ENCODE results near the gene MYADM. TPM values are rescaled to one million over a fixed set of nuclear protein-coding genes. Genes with fewer than 3 reads are reported as not detected.

The MYADM gene
- total RNA-seq, 1 donor from 2014 or later, result 270 TPM

DNA sequence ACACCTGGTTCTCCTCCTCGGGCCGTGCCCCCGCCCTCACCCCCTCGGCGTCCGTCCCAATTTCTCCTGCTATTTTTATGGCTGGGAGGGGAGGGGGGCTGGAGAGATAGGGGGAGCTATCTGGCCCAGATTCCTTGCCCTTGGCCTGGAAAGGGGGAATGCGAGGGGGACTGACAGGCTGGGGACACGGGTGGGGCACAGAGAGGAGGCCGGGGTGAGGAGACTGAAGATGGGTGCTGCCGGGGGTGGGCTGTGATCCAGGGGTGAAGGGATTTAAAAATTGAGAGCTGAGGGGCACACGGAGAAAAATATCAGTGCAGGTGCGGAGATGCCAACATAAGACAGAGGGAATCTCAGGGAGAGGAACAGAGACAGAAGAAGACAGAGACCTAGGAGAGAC, 16.6 kb downstream of the MYADM start:
- no peak for DNase-seq (ENCODE audit: low spot score)

DNA sequence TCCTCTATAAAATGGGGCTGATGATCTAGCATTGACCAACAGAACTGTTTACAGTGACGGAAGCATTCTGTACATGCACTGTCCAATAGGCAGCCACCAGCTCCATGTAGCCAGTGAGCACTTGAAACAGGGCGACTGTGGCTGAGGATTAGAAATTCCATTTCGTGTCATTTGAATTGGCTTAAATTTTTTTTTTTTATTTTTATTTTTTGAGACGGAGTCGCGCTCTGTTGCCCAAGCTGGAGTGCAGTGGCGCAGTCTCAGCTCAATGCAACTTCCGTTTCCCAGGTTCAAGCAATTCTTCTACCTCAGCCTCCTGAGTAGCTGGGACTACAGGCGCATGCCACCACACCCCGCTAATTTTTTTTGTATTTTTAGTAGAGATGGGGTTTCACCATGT, 17.4 kb downstream of the MYADM start:
- no peak for DNase-seq (ENCODE audit: low spot score)

DNA sequence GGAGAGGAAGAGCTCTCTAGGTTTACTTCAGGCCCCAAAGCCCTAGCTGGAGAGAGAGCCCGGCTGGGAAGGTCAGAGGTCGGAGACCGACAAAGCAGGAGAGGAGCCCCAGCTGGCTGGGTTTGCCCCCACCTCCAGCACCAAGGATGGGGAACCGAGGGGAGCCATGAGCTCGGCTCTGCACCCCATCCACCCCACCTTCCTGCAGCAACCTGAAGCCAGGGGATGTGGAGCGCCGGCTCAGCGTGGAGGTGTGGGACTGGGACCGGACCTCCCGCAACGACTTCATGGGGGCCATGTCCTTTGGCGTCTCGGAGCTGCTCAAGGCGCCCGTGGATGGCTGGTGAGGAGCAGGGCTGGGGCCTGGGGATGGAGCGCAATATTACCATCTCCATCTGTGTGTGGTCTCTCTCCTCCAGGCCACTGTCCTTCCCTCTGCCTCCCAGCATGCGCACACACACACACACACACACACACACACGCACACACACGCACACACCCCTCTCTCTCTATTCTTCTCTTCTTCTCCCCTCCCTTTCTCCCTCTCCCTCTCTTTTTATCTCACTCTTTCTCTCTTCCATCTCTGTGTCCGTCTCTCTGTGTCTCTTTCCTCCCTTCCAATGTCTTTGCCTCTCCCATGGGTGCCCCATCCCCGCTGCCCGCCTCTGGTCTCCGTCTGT, 24.8 kb downstream of the MYADM start:
- no peak for DNase-seq (ENCODE audit: low spot score)

DNA sequence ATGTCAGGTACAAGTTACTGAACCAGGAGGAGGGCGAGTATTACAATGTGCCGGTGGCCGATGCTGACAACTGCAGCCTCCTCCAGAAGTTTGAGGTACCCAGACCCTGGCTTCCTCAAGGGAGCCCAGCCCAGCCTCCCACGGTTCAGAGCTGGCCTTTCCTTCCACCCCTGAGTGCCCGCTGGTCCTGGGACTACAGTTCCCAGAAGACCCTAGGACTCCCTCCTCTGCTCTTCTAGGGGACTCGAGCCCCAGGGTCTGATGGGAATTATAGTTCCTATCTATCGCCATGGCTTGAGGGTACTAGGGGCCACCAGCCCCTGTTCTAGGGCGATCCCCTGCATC, 25.3 kb downstream of the MYADM start:
- DNase-seq (ENCODE audit: low spot score), result no peak

DNA sequence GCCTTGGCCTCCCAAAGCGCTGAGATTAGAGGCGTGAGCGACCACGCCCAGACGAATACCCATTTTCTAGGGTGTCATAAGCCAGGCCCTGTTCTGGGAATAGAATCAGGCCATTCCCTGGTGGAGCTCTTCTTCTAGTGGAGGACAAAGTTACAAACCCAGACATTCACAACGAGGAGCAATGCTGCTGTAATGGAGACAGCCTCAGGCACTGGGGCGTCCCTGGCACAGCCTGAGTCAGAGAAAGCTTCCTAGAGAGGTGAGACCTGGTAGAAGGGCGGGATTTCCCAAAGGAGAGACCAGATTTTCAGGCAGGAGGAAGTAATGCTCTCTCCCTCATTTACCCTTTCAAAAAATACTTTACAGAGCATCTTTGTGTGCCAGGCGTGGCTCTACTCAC, 27.0 kb downstream of the MYADM start:
- DNase-seq (ENCODE audit: low spot score), result no peak

DNA sequence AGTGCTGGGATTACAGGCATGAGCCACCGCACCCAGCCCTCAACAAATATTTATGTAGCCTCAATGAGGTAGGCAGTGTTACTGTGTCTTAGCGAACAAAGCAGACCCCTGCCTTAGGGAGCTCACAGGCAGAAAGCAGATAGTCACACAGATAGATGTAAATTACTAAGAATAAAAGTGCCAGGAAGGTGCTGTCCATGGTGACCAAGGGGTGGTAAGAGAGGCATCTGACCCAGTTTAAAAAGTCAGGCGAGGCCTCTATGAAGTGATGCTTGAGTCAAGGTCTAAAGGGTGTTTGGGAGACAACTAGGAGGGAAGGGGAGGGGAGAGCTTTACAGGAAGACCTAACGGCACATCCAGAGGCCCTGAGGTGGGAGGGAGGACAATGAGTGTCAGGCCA, 29.0 kb downstream of the MYADM start:
- DNase-seq (ENCODE audit: low spot score), result no peak

DNA sequence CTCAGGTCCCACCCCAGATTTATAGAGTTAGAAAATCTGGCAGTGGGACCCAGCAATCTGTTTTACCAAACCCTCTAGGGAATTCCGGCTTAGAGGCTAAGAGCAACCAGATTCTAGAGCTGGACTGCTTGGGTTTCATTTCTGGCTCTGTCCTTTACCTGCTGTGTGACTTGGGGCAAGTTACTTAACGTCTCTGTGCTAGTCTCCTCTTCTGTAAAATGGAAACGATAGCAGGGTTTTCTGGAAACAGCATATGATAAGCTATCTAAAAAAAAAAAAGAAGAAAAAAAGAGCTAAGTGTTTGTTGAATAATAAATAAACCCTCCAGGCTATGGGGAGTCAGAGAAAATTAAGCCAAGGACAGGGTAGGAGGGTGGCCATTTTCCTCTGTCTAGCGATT, 29.8 kb downstream of the MYADM start:
- no peak for DNase-seq (ENCODE audit: low spot score)

DNA sequence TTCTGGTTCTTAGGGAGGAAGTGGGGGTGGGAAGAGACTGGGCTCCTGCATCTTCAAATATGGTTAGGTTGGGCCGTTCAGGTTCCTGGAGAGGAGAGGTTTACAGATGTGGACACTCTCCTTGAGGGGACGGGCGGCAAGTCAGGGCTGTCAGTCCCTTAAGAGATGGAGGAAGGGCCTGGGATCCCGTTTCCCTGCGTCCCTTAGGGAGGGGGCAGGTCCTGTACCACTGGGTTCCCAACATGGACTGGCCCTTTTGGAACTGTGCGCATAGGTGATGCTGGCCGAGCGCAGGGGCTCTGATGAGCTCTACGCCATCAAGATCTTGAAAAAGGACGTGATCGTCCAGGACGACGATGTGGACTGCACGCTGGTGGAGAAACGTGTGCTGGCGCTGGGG, 30.5 kb downstream of the MYADM start:
- DNase-seq (ENCODE audit: low spot score), result no peak

DNA sequence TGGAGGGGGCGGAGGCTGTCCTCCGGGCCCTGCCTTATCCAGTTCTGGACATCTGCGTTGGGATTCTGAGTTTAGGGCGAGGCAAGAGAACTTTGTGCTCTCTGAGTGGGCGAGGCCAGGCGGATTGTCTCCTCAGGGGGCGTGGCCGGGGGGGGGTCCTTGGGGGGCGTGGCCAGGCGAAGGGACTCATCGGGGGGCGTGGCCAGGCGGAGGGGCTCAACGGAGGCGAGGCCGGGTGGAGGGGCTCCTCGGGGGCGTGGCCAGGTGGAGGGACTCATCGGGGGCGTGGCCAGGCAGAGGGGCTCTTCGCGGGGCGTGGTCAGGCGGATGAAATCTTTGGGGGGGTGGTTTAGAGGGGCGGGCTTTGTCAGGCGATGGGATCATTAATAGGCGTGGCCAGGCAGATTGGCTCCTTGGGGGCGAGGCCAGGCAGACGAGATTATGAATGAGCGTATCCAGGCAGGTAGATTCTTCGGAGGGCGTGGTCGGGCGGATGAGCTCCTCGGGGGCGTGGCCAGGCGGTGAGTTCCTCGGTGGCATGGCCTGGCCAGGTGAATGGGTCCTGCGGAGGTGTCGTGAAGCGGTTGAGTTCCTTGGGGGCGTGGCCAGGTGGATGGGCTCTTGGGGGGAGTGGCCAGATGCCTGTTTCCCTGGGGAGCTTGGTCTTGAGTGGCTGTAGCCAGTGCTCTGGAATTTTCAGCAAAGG, 31.1 kb downstream of the MYADM start:
- DNase-seq (ENCODE audit: low spot score), result no peak

DNA sequence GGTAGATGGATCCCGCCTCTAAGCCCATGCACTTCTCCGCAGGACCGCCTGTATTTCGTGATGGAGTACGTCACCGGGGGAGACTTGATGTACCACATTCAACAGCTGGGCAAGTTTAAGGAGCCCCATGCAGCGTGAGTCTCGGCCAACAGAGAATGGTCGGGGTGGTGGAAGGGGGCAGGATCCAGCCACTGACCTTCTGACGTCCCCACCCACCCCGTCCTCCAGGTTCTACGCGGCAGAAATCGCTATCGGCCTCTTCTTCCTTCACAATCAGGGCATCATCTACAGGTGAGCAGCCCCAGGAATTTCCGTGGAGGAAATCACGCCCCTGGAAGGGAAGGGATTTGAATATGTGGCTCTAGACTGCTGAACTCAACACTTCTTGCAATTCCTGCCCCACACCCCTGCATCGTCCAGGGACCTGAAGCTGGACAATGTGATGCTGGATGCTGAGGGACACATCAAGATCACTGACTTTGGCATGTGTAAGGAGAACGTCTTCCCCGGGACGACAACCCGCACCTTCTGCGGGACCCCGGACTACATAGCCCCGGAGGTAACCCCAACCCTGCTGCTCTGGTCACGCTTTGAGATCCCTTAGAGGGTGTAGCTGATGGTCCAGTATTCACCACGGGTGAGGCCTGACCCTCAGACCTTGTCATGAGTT, 32.6 kb downstream of the MYADM start:
- DNase-seq (ENCODE audit: low spot score), result no peak

DNA sequence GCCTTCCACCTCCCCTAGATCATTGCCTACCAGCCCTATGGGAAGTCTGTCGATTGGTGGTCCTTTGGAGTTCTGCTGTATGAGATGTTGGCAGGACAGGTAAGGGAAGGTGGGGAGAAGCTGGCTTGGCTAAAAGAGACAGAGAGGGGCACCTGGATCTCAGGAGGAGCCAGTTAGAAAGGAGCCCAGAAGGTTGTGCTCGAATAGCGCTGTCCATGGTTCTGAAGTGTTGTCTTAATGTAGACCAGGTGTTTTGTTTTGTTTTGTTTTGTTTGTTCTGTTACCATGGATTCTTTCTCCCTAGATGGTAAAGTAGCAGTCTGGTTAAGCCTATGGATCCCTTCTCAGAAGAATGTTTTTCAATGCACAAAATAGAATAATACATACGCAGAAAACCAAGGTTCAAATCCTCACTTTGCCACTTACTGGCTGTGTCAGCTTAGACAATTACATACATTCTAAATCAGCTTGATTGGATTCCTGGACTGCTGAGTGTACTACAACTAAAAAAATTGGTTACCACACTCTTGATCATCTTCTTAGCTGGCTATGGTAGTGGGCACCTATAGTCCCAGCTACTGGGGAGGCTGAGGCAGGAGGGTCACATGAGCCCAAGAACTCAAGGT, 35.5 kb downstream of the MYADM start:
- no peak for DNase-seq (ENCODE audit: low spot score)

DNA sequence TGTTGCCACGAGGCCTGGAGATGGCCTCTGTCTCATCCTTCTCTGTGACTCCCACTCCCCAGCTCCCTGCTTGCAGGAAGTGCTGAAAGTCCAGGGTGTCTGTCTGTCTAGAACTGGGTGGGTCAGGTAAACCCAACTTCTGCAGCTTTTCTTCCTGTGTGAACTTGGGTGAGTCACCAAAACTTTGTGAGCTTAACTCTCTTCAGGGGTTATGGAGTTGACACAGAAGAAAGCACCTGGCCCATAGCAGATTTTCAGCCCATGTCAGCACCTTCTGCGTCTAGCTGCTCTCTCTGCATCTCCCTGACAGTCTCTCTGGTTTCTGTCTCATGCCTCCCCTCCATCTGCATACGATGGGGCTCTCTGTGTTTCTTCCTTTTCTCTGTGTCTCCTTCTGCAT, 37.2 kb downstream of the MYADM start:
- DNase-seq (ENCODE audit: low spot score), result no peak

DNA sequence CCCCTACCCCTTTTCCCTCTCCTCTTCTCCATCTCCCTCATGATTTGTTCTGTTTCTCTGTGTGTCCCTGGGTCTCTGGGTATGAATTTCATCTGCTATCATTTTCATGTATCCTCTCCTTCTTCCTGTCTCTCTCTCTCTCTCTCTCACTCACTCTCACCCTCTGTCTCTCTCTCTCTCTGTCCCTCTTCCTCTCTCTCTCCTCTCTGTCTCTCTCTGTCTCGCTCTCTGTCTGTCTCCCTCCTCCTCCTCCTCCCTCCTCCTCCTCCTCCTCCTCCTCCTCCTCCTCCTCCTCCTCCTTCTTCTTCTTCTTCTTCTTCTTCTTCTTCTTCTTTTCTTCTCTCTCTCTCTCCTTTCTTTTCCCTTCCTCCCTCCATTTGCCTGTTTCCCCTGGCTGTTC, 38.1 kb downstream of the MYADM start:
- no peak for DNase-seq (ENCODE audit: low spot score)

DNA sequence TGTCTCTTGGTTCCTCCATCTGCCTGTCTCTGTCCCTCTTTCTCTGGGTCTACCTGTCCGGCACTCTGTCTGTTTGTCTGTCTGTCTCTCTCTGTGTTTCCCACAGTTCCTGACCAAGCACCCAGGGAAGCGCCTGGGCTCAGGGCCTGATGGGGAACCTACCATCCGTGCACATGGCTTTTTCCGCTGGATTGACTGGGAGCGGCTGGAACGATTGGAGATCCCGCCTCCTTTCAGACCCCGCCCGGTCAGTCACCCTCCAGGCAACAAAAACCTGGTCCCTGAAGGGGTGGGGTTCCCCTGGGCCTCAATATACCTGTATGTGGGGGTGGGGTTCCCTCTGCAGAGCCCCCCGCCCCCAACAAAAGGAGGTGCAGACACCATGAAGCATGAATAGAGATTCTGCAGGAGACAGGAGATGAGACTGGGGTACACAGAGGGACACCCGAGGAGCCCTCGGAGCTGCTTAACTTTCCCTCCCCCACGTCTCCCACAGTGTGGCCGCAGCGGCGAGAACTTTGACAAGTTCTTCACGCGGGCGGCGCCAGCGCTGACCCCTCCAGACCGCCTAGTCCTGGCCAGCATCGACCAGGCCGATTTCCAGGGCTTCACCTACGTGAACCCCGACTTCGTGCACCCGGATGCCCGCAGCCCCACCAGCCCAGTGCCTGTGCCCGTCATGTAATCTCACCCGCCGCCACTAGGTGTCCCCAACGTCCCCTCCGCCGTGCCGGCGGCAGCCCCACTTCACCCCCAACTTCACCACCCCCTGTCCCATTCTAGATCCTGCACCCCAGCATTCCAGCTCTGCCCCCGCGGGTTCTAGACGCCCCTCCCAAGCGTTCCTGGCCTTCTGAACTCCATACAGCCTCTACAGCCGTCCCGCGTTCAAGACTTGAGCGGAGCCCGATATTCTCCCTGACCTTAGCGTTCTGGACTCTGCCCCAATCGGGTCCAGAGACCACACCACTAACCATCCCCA, 38.8 kb downstream of the MYADM start:
- no peak for DNase-seq (ENCODE audit: low spot score)

DNA sequence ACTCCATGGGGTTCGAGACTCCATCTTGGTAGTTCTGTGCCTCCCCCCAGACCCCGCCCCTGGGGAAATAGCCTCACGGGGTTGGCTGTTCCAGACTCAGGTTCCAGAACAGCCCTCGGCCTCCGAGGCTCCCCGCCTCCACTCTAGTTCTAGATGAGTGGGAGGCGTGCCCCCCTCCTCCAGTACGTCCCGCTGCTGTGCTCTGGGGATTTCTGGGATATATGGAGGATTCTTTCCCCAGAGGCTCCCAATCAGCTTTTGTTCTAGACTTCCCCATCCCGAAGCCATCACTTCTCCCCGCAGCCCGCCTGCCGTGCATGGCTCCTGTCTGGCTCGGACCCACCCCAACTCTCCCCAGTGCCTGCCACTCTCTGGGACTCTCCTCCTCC, 39.5 kb downstream of the MYADM start:
- no peak for DNase-seq (ENCODE audit: low spot score)

DNA sequence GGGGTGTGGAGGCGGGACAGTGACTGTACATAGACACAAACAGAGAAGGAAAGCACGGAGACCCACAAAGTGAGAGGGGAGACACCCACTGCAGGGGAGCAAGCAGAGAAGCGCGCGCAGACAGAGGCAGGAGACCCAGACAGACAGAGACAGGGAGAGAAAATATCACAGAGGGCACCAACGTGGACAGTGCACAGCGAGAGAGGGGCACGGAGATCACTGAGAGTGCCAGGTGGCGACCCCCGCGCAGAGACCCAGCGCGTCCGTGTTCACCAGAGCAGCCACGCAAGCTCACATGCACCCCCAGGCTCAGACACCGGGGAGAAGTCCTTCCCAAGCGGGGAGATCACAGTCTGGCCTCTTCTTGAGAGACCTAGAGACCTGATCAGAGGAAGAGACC, 40.0 kb downstream of the MYADM start:
- DNase-seq (ENCODE audit: low spot score), result no peak

DNA sequence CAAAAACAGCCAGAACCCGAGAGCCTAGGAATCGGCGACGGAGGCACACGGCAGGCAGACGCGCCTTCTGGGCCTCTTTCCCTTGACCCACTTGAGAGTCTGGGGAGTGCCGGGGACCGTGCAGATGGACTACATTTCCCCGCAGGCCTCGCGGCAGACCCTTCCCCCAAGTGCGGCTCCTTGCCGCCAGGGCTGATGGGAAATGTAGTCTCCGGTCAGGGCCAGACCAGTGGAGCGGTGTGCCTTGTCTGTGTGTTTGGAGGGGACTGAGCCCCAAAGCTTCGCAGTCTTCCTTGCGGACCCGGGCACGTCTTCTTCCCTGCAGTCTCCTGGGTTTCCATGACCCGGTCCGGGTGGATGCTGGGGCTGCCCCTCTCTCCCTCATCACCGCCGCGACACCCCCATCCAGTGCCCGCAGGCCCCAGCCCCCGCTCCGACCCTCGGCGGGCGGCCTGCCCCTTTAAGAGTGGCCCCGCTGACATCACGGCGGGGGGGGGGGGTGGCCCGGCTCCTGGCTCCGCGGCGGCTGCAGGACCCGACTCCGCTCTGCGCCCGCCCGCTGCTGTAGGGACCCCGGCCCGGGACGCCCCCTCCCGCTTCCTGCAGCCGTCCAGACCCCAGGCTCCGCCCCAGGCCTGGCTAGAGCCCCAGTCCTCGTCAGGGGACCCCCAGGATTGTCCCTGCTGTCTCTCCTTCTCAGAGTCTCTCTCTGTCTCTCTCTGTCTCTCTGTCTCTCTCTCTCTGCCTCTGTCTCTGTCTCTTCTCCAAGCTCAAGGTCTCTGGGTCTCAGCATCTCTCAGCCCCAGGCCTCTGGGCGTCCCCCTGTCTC, 40.6 kb downstream of the MYADM start:
- no peak for DNase-seq (ENCODE audit: low spot score)

DNA sequence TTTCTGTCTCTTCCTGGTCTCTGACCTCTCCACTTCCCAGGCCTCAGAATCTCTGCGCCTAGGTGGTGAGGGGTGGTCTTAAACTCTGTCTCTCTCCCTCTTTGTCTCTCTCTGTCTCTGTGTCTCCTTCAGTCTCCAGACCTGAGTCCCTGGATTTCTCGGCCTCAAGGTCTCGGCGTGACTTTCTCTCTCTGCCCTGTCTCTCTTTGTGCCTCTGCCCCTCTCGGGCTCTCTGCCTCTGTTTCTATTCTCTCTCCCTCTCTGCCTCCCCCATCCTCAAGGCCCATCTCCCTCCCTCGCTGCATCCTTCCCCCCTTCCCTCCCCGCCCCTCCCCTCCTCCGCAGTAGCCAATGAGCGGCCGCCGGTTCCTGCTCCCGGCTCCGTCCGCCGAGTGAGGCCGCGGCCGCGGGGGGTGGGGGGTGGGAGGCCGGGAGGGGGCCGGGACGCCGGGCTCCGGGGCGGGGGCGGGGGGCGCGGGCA, 41.3 kb downstream of the MYADM start, which contains the start of gene CACNG7:
CACNG7 (plus strand) TSS at position 344 of the 481 bp plus-strand sequence. CDS start 3,554 bp downstream, outside the sequence.
- DNase-seq (ENCODE audit: low spot score), result no peak

DNA sequence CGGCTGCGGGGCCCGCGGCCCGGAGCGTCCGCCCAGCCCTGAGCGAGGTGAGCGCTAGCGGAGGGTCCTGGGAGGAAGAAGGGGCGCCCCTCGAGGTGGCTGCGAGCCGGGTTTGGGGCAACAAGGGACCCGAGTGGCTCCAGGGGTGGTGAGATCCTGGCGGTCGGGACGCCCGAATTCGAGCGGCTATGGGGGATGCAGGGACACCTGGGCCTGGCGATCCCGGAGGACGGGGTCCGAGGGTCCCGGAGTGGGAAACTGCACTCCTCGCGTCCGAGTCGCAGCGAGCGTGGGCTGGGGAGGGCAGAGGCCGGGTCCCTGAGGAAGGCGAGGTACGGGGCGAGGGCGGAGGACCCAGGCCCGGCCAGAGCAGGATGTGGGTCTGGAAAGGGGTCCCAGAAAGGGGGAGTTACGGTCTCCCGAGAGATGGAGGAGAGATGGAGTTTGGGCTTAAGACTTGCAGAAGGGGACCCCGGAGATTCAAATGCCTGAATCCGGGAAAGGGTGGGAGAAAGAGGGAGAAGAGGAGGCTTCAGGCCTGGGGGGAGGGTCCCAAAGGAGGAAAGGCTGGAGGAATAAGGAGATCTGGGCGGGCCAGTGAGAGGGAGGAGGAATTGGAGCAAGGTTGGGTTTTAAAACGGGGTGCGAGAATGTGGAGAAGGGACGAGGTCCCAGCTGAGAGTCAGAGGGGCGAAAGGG, 41.9 kb downstream of the MYADM start:
- no peak for DNase-seq (ENCODE audit: low spot score)

Measured in mesenteric fat pad (tissue), 1 donor.